GF-D8 (cell line): ENCODE measurements around the gene FOXK1.

Source experiments
- DNase-seq: peaks from one replicate; lab custom pipeline; 2025; lab: John Stamatoyannopoulos, UW

FOXK1 gene

GRCh38 chr7:4745265-4745919 is 63.3 kb downstream of the FOXK1 start:
- DNase-seq = no peak

GRCh38 chr7:4745971-4746919 is 64.2 kb downstream of the FOXK1 start:
- no peak for DNase-seq

- DNase-seq = no peak
Observed at GRCh38 chr7:4747013-4747412, 64.9 kb downstream of the FOXK1 start.

- no peak for DNase-seq
Observed at GRCh38 chr7:4747746-4748145, 65.7 kb downstream of the FOXK1 start.

- DNase-seq = no peak
Observed at GRCh38 chr7:4748231-4748681, 66.2 kb downstream of the FOXK1 start.

- no peak for DNase-seq
Observed at GRCh38 chr7:4749363-4749762, 67.3 kb downstream of the FOXK1 start.

GRCh38 chr7:4749798-4750197 is 67.7 kb downstream of the FOXK1 start:
- DNase-seq = no peak

- no peak for DNase-seq
Observed at GRCh38 chr7:4751398-4751947, 69.4 kb downstream of the FOXK1 start.

GRCh38 chr7:4753598-4754432 is 71.7 kb downstream of the FOXK1 start:
- no peak for DNase-seq

- DNase-seq = no peak
Observed at GRCh38 chr7:4754433-4755010, 72.4 kb downstream of the FOXK1 start.

- DNase-seq = no peak
Observed at GRCh38 chr7:4755045-4755444, 73.0 kb downstream of the FOXK1 start.

GRCh38 chr7:4758111-4758510 is 76.0 kb downstream of the FOXK1 start:
- no peak for DNase-seq

- no peak for DNase-seq
Observed at GRCh38 chr7:4758791-4759190, 76.7 kb downstream of the FOXK1 start.

GRCh38 chr7:4759211-4759610 is 77.1 kb downstream of the FOXK1 start:
- no peak for DNase-seq

GRCh38 chr7:4760952-4761351 is 78.9 kb downstream of the FOXK1 start:
- DNase-seq = no peak

- DNase-seq = no peak
Observed at GRCh38 chr7:4762121-4763055, 80.3 kb downstream of the FOXK1 start.

- no peak for DNase-seq
Observed at GRCh38 chr7:4763091-4763793, 81.1 kb downstream of the FOXK1 start.

GRCh38 chr7:4763794-4764185 is 81.7 kb downstream of the FOXK1 start:
- no peak for DNase-seq

- no peak for DNase-seq
Observed at GRCh38 chr7:4764402-4765007, 82.4 kb downstream of the FOXK1 start.
